GM10248 (cell line): ENCODE measurements around the gene USP50.
"Not testable (repeated sequence)": the region's sequence is repeated elsewhere in the genome, so short reads cannot be mapped to it uniquely, and the experiment has no call there.

Source experiments
- CTCF ChIA-PET: fragments of 300-600 bp; sonication (Branson Sonifier 250); formaldehyde crosslinking; extraction: SDS; loops from one replicate; lab custom pipeline; 2021; ENCODE audit warnings: antibody characterized with exemption; lab: Yijun Ruan, JAX
- POLR2A ChIA-PET: fragments of 350-650 bp; sonication (Branson Sonifier 250); formaldehyde crosslinking; extraction: SDS; loops from one replicate; lab custom pipeline; 2020; ENCODE audit warnings: antibody characterized with exemption; lab: Yijun Ruan, JAX
- DNase-seq: peaks from one replicate; pipeline ENCODE4 v3.0.0; 2012; ENCODE audit errors: extremely low spot score
- CTCF ChIP-seq: IDR thresholded peaks from 2 replicates; pipeline ENCODE4 v1.5.1; 2012; ENCODE audit warnings: mild to moderate bottlenecking, low read depth; ENCODE audit errors: extremely low read depth, missing control alignments, control extremely low read depth

Gene USP50

GRCh38 chr15:50546566-50546965 lies at the start of gene USP50:
Gene USP50, minus strand, starts transcription at chr15:50546666. Its CDS starts 141 bp downstream, at chr15:50546525.
- ChIA-PET POLR2A (no interaction called here), CTCF (interaction anchor here (3.1 kb wide), 1 partner anchor 11 kb away, joined by 9 read pairs; no protein-coding TSS in a partner anchor)
- no peak for TF ChIP-seq CTCF
- no peak for DNase-seq

DNA sequence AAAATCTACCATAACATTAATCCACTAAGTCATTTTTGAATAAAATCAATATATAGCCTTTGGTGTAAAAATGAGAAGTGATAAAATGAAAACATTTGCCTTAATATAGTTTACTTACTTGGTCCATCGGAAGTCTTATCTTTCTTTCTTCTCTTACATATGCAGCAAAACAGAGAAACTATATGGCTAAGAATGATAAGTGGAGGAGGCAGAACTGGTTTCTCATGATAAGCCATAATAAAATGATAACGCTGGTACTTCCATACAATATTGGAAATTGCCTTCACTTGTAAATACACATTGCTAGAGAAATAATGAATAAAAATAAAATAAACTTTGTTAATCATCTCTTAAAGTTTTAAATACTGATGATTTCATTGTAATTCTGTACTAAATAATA lies 47.8 kb upstream of the USP50 start:
- no peak for TF ChIP-seq CTCF
- ChIA-PET POLR2A (no interaction called here), CTCF (interaction anchor here (1.3 kb wide), 1 partner anchor 12 kb away, joined by 4 read pairs; no protein-coding TSS in a partner anchor)
- no peak for DNase-seq

GRCh38 chr15:50593761-50594160 lies 47.3 kb upstream of the USP50 start:
- ChIA-PET CTCF (interaction anchor here (1.3 kb wide), 1 partner anchor 12 kb away, joined by 4 read pairs; no protein-coding TSS in a partner anchor), POLR2A (no interaction called here)
- no peak for DNase-seq
- no peak for TF ChIP-seq CTCF

DNA sequence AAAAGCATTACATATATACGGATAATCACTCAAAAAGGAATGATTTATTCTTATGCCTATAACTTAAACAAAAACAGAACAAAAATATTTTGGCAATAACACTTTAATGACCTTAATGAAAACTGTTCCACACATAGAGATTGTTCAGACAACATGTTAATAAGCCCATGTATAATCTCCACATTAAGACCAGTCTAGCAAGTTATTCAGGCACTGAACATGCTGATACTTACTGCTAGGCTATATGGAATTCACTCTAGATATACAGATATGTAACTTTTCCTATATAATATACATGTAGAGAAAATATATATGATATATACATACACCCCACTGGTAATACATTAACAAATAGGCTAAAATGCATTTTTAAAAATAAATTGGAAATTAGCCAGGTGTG lies 43.8 kb upstream of the USP50 start:
- no peak for TF ChIP-seq CTCF
- CTCF ChIA-PET, result no interaction called here
- POLR2A ChIA-PET, result interaction anchor here (0.7 kb wide), 1 partner anchor 673 kb away, joined by 5 read pairs; no protein-coding TSS in a partner anchor
- no peak for DNase-seq

DNA sequence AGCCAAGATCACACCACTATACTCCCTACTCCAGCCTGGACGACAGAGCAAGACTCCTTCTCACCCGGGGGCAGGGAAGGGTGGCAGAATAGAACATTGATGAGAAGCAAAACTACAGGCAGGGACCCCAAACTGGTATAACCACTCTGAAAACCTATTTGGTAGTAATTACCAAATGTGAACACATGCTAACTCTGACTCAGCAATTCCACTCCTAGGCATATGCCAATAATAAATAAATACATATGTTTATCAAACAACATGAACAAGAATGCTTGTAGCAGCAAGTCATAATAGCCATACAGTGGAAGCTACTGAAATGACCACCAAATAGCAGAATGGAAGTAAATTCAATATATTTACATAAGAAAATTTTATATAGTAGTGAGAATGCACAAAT lies 31.0 kb upstream of the USP50 start:
- TF ChIP-seq CTCF, result no peak
- DNase-seq, result no peak
- CTCF ChIA-PET, result no interaction called here
- POLR2A ChIA-PET, result no interaction called here

DNA sequence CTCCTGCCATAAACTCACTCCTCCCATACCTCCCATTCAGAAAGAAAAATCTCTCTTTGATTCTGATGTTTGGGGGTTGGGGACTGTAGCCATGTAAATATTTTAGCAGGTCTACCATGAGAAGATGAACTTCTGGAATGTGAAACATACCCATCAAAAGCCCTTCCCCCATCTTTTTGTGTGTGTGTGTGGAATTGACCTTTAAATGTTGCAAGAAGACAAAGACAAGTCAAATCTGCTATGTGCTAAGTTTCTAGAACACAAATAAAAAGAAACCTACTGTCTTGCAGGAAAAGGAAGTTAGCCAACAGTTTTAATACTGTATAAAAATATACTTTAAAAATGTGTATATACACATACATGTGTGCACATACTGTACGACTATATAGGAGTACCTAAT lies 29.7 kb upstream of the USP50 start:
- POLR2A ChIA-PET, result no interaction called here
- CTCF ChIA-PET, result no interaction called here

GRCh38 chr15:50573842-50574241 lies 27.4 kb upstream of the USP50 start:
- CTCF ChIA-PET, DNase-seq, POLR2A ChIA-PET: not testable (repeated sequence)

More for the DNA sequence above, 29.7 kb upstream of the USP50 start:
- DNase-seq, result no peak
- TF ChIP-seq CTCF, result no peak
